ENCODE data around the gene ITPR2.
A peak's percentile ranks its signal among the peaks of the same experiment; 100 is the strongest.
"Not testable (repeated sequence)": the region's sequence is repeated elsewhere in the genome, so short reads cannot be mapped to it uniquely, and the experiment has no call there.

Gene ITPR2

GRCh38 chr12:26786865-26787514 is 46.0 kb downstream of the ITPR2 start:
- peak; percentile 76 for DNase-seq

GRCh38 chr12:26786491-26786864 is 46.5 kb downstream of the ITPR2 start:
- no peak for DNase-seq

- DNase-seq, result peak; percentile 57
Measured at GRCh38 chr12:26783816-26784379, 49.1 kb downstream of the ITPR2 start.

DNA sequence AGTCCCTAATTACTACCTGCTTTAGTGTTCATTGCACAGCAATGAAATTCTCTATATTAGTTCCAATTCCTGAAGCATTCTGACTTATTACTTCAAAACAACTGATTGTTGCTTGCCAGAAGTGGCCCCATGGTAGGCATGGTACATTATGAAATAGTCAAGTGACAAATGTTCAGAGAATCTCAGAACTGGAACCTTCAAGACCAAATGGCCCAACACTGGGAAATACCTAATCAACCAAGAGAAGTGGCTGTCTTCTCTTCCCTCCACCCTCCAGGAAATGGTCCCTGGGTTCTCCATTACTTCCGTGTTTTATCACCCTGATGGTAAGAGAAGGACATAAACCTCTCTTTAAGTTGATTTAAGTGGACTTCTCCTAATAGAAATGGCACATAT is 49.9 kb downstream of the ITPR2 start:
- DNase-seq, result no peak

DNA sequence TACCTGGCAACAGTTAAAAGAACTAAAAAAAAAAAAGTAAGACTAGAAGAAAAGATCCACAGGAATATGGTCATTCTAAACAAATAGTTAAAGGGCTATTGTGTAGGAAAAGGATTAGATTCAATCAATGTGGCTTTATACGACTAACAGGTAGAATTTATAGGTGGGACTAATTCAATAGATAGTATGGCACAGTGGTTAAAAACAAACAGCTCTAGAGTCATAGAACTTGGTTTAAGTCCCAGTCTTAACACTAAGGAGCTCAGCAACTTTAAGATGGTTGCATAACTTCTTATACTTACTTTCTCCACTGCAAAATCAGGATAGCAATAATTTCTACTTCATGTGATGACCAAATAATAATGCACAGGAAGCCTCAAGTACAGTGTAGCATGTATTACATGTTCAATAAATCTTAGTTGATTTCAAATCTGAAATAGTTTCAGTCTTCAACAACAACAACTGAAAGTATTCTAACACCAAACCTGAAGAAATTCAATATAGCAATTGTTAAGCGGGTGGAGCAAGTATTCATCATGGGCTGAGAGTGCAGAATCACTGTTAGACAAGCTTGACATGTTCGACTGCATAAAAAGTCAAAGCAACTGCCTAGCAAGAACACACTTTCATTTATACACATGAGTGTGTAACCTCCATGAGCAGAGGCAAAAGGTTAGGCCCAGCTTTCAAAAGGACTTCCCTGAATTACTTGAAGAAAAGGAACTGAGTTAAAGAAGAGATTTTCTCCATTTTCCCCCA is 50.4 kb downstream of the ITPR2 start:
- no peak for DNase-seq

DNA sequence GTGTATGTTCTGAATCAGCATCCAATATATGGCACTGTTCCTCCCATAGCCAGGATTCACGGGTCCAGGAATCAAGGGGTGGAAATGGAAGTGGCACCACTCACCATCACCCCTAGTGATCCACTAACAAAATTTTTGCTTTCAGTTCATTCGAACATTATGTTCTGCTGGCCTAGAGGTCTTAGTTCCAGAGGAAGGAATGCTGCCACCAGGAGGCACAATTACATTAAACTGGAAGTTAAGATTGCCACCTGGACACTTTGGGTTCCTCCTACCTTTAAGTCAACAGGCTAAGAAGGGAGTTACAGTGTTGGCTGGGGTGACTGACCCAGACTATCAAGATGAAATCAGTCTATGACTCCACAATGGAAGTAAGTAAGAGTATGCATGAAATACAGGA is 52.3 kb downstream of the ITPR2 start:
- not testable (repeated sequence) for DNase-seq

DNA sequence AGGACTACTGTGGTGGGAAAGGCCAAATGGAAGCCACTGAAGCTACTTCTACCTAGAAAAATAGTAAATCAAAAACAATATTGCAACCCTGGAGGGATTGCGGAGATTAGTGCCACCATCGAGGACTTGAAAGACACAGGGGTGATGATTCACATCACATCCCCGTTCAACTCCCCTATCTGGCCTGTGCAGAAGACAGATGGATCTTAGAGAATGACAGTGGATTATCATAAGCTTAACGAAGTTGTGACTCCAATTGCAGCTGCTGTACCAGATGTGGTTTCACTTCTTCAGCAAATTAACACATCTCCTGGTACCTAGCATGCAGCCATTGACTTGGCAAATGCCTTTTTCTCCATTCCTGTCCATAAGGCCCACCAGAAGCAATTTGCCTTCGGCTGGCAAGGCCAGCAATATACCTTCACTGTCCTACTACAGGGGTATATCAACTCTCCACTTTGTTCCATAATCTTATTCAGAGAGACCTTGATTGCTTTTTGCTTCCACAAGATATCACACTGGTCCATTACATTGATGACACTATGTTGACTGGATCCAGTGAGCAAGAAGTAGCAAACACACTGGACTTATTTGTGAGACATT is 54.7 kb downstream of the ITPR2 start:
- DNase-seq, result not testable (repeated sequence)

- no peak for DNase-seq
Measured at GRCh38 chr12:26777236-26777635, 55.8 kb downstream of the ITPR2 start.

- DNase-seq, result not testable (repeated sequence)
Measured at GRCh38 chr12:26775991-26776390, 57.0 kb downstream of the ITPR2 start.

- no peak for DNase-seq
Measured at GRCh38 chr12:26773313-26774104, 59.5 kb downstream of the ITPR2 start.

DNA sequence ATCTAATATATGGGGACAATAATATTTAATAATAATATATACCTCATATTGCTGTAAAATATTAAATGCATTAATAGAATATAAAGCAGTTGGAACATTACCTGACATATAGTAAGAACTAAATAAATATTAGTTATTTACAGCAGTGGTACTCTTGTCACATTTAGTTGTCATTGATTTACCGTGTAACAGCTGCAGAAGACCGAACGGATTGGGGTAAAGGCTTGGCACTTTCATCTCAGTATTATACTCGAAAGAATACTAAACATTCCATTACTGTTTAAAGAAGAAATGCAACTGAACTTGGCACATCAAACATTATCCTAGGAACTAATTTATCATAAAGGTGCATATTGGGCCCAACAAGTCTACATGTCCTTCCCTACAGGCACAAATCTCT is 61.1 kb downstream of the ITPR2 start:
- DNase-seq, result no peak

- no peak for DNase-seq
Measured at GRCh38 chr12:26770239-26771070, 62.5 kb downstream of the ITPR2 start.

- DNase-seq, result no peak
Measured at GRCh38 chr12:26769611-26770010, 63.4 kb downstream of the ITPR2 start.

DNA sequence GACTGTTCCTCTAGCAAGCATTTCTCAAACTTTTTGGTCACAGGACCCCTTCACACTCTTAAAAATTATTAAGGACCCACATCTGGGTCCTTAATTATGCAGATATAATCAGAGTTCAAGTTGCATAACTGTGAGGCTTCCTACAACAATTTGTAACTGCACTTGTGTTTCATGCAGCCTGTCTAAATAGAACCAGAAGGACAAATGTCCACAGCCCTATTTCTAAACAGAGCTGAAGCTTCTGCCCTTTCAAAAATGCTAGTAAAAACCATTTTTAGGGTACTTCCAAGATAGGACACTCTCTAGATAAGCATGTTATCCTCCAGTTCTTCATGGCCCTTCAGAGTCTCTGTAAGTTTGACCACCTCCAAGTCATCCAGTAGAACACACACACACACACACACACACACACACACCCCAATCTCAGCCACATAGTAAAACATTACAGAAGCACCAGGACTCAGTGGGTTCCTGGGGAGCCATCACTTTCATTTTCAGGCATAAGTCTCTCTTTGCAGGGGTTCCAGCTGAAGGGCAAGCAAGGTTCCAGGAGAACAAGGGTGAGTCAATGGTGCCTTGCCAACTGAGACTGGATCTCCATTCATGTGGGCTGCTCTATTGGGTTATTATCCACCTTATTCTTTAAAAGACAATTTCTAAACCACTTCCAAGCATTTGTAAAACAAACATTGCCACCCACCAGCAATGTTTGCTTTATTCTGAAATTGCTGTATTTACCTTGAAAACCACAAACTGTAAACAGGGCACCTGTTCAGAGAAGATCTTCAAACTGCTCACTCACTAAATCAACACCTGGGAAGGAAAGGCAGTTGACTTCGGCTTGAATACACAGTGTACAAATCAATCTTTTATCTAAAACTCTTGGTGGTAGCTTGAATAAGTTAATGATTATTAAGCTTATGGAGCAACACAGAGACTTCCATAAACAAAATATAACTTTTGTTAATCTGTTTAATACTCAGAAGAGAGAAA is 64.1 kb downstream of the ITPR2 start:
- DNase-seq, result no peak

DNA sequence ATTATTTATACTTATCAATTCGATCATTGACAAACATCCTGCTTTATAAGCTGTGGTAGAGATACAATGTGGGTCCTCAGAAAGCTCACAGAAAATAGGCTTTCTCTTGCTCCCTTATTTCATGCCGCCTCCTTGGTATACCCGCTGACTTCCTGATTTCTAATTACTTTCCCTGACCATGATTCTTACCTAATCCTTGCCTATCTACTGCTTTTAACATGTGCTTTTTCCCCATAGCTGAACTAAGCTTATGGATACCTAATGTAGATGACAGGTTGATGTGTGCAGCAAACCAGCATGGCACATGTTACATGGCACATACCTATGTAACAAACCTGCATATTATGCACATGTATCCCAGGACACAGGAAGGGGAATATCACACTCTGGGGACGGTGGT is 65.1 kb downstream of the ITPR2 start:
- no peak for DNase-seq

DNA sequence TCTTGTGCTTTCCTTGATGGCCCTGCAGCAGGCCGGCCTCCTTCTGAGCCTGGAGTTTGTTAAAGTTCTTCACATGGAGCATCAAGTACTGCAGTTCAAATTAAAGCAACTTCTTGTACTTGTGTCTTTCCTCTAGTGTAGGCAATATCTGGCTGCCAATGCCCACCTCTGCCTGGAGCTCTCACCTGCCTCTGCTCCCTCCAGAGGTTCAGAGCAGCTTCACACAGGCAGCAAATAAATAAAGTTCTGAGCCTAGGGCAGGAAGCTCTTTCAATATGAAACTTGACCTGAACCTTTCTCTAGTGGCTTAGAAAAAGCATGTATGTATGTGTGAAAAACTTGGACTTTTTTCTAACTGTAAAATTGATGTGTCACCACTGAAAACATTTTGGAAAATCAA is 65.9 kb downstream of the ITPR2 start:
- no peak for DNase-seq

DNA sequence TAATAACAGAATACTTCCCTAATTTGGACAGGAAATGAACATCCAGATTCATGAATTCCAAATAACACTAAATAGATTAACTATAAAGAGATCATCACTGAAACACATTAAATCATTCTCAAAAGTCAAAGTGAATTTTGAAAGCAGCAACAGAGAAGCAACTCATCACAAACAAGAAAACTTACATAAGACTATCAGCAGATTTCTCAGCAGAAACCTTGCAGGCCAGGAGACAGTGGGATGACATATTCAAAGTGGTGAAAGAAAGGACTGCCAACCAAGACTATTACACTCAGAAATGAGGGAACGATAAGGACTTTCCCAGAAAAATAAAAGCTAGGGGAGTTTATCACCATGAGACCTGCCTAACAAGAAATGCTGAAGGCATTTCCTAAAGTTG is 70.8 kb downstream of the ITPR2 start:
- DNase-seq, result no peak

DNA sequence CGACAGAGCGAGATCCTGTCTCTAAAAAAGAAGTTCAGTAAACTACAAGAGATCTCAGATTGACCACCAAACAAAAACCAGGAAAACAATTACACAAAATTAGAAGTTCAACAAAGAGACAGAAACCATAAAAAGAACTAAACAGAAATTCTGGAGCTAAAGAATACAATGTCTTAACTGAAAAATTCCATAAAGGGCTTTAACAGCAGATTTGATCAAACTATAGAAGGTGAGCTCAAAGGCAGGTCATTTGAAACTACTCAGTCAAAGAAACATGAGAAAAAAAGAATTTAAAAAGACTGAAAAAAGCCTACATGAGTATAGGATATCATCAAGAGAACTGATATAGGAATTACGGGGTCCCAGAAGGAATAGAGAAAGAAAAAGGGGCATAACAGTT is 71.2 kb downstream of the ITPR2 start:
- no peak for DNase-seq

- no peak for DNase-seq
Measured at GRCh38 chr12:26760657-26761293, 72.2 kb downstream of the ITPR2 start.

DNA sequence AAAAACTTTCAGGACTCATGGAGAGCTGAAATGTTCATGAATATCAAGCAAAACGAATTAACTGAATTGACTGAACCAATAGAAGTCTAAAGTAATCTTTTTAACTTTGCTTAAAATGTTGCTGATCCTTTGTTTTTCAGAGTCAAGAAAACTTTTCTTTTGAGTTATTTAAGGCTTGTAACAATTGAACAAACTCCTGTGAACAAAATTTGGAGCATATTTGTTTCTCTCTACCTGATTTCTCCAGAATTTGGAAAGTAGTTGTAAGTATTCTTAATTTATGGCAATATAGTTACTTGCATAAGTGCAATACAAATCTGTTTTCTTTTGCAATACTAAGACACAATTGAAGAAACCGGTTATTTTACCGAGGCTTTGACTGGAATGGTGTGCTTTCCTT is 77.6 kb downstream of the ITPR2 start:
- DNase-seq, result not testable (repeated sequence)

All from fibroblast of skin of abdomen (primary cell).